NB4 (cell line): ENCODE measurements around the gene ADGRL3.

ENCODE experiments used
- MYC ChIP-seq: IDR thresholded peaks from 2 replicates; pipeline ENCODE4 v1.6.1; 2011; ENCODE audit warnings: low read depth, low read length
- POLR2A ChIP-seq: IDR thresholded peaks from 2 replicates; pipeline ENCODE4 v1.6.1; 2011; ENCODE audit warnings: mild to moderate bottlenecking; ENCODE audit not compliant: insufficient read length; ENCODE audit errors: extremely low read depth
- TF ChIP-seq, protein P1 (sequence below): IDR thresholded peaks from one replicate; pipeline ENCODE4 v1.5.1; 2012; ENCODE audit warnings: low read depth, low read length
- TF ChIP-seq, protein P2 (sequence below): IDR thresholded peaks from 2 replicates; pipeline ENCODE4 v1.6.1; 2011; ENCODE audit warnings: low read depth, low read length

- TF ChIP-seq, protein P1, sequence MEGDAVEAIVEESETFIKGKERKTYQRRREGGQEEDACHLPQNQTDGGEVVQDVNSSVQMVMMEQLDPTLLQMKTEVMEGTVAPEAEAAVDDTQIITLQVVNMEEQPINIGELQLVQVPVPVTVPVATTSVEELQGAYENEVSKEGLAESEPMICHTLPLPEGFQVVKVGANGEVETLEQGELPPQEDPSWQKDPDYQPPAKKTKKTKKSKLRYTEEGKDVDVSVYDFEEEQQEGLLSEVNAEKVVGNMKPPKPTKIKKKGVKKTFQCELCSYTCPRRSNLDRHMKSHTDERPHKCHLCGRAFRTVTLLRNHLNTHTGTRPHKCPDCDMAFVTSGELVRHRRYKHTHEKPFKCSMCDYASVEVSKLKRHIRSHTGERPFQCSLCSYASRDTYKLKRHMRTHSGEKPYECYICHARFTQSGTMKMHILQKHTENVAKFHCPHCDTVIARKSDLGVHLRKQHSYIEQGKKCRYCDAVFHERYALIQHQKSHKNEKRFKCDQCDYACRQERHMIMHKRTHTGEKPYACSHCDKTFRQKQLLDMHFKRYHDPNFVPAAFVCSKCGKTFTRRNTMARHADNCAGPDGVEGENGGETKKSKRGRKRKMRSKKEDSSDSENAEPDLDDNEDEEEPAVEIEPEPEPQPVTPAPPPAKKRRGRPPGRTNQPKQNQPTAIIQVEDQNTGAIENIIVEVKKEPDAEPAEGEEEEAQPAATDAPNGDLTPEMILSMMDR: no peak
- TF ChIP-seq POLR2A (no peak), MYC (no peak)
- TF ChIP-seq, protein P2, sequence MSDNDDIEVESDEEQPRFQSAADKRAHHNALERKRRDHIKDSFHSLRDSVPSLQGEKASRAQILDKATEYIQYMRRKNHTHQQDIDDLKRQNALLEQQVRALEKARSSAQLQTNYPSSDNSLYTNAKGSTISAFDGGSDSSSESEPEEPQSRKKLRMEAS: no peak
These were observed 112.4 kb downstream of the ADGRL3 start for GRCh38 chr4:61312526-61312925.
